ENCODE data around the gene ZC3H12C.
A peak's percentile ranks its signal among the peaks of the same experiment; 100 is the strongest.
"Not testable (repeated sequence)": the region's sequence is repeated elsewhere in the genome, so short reads cannot be mapped to it uniquely, and the experiment has no call there.

The ZC3H12C gene

GRCh38 chr11:110185599-110185998, 92.4 kb downstream of the ZC3H12C start:
- DNase-seq = no peak

- no peak for DNase-seq
Observed at GRCh38 chr11:110186456-110186855, 93.3 kb downstream of the ZC3H12C start.

DNA sequence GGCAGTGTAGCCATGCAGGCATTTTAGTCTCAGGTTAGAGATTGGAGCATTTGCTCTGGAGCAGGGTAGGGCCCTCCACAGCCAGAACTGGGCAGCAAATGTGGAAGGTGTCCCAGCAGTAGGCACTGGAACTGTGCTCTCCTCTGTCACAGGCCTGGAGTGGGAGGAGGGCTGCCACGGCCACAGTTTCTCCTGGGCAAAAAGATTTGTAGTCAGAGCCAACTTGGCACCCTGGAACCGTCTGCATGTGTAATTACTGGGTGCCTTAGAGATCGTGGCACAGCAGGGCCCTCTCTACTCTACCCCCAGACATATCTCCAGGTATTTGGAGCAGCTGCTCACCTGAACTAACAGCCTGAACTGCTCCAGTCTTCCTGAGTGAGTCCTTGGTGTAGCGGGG, 93.7 kb downstream of the ZC3H12C start:
- DNase-seq = no peak

- DNase-seq = no peak
Observed at GRCh38 chr11:110187731-110188130, 94.5 kb downstream of the ZC3H12C start.

GRCh38 chr11:110190885-110191284, 97.7 kb downstream of the ZC3H12C start:
- no peak for DNase-seq

DNA sequence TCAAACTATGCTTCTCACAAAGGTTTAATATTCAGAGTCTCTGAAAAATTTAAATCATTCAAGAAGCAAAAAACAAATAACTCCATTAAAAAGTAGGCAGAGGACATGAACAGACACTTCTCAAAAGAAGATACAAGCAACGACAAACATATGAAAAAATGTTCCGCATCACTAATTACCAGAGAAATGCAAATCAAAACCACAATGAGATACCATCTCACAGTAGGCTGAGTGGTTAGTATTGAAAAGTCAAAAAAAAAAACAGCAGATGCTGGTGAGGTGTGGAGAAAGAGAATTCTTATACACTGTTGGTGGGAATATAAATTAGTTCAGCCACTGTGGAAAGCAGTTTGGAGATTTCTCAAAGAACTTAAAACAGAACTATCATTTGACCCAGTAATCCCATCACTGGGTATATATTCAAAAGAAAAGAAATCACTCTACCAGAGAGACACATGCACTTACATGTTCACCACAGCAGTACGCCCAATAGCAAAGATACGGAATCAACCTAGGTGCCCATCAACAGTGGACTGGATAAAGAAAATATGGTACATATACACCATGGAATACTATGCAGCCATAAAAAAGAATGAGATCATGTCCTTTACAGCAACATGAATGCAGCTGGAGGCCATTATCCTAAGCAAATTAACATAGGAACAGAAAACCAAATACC, 99.6 kb downstream of the ZC3H12C start:
- peak in 1 of 5 experiments; percentile 92 for DNase-seq

DNA sequence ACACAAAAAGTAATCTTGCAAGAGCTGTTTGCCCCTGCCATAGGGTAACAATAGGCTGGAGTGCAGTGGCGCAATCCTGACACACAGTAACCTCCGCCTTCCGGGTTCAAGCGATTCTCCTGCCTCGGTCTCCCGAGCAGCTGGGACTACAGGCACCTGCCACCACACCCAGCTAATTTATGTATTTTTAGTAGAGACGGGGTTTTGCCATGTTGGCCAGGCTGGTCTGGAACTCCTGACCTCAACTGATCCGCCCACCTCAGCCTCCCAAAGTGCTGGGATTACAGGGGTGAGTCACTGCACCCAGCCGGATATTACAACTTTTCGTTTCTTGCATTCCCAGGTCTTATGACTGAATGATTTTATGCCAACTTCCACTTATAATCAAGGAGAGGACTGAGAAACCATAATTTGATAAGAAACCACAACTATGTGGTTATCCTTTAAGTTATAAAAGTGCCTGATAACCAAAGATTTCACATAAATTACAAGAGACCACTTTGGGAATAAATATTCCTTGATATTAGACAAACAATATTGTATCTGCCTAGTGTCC, 101.1 kb downstream of the ZC3H12C start:
- not testable (repeated sequence) for DNase-seq

DNA sequence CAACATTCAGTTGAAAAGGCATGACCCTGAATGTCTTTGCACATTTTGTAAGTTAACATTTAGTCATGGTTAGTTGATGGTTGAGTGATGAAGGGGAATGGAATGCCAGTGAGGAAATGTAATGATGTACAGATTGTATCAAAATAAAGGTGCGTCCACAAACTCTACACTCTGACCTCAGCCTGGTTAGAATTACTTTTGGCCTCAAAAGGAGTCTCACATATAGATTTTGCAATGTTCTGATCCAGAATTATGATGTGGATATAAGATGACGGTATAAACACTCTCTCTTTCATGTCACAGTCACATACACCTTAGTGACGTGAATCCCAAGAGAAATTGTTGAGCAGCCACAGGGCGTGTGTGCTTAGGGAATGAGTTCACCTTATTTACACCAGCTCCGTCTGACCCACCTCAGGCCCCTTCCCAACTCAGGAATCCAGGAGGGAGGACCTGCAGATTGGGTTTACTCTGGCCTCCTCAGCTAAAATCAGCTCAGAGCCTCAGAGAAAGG, 103.1 kb downstream of the ZC3H12C start:
- DNase-seq = no peak

GRCh38 chr11:110196884-110197420, 103.8 kb downstream of the ZC3H12C start:
- no peak for DNase-seq

DNA sequence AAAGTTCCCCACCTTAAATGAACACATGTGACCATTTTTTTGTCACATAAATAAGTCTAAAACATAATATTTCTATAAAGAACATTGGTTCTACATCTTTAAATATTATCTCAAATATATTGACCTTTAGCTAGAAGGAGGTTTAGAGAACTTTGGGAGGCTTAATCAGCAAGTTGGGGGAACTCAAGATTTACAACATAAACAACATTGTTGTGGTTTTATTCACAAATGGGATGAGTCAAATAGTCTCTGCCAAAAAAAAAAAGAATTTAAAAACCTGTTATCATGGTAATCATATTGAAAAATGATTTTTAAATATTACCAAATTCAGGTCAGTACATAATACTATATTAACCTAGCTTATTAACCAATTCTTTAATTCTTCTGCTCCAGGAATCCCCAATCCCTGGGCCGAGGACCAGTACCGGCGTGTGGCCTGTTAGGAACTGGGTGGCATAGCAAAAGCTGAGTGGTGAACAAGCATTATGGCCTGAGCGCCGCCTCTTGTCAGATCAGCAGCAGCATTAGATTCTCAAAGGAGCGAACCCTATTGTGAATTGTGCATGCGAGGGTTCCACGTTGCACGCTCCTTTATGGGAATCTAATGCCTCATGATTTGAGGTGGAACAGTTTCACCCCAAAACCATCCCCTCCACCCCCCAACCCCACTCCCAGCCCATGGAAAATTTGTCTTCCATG, 105.0 kb downstream of the ZC3H12C start:
- peak in 1 of 5 experiments; percentile 41 for DNase-seq

DNA sequence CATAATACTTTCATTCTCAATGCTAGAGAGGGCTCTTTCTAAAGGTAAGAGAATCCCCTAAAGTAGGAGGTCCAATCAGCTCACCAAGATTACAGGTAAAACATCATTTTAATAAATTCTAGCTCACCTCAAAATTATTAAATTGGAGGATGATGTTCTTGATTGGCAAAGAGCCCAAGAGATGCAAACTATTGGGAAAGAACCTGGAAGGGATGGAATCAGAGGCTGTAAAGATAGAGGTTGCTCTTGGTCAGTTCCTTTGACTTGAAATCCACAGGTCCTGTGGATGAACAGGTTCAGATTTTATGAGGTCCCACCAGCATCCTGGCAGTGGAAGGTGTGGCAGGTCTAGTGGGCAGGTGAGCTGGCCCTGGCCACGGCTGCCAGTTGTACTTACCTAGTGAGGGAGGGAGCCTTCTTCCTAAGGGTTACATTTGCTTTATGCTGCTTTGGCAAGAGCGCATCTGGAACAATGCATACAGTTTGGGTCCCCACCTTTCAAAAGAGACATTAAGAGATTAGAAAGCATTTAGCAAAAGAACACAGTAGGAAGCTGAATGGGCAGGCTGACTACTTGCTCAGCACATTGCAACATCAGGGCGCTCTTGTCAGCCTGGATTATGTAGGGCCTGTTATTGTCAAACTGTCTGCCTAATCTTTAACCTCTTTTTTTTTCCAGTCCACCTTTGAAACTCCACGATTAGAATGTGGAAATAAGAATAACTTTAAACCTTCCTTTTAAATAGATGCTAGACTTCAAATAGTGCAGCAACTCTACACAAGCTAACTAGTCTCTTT, 106.2 kb downstream of the ZC3H12C start:
- DNase-seq = no peak

- DNase-seq = no peak
Observed at GRCh38 chr11:110200241-110200640, 107.0 kb downstream of the ZC3H12C start.

- no peak for DNase-seq
Observed at GRCh38 chr11:110200836-110201235, 107.6 kb downstream of the ZC3H12C start.

DNA sequence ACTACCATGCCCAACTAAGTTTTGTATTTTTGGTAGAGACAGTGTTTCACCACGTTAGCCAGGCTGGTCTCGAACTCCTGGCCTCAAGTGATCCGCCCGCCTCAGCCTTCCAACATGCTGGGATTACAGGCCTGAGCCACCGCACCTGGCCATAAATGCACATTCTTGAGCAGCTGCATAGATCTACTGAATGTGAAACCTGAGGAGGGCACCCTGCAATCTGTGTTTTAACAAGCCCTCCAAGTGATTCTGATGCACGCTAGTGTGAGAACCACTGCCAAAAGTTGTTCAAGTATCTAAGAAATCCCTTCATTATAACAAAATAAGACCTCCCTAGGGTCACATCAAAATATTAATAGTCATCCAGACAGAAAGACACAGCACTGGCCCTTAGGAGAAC, 113.9 kb downstream of the ZC3H12C start:
- no peak for DNase-seq

DNA sequence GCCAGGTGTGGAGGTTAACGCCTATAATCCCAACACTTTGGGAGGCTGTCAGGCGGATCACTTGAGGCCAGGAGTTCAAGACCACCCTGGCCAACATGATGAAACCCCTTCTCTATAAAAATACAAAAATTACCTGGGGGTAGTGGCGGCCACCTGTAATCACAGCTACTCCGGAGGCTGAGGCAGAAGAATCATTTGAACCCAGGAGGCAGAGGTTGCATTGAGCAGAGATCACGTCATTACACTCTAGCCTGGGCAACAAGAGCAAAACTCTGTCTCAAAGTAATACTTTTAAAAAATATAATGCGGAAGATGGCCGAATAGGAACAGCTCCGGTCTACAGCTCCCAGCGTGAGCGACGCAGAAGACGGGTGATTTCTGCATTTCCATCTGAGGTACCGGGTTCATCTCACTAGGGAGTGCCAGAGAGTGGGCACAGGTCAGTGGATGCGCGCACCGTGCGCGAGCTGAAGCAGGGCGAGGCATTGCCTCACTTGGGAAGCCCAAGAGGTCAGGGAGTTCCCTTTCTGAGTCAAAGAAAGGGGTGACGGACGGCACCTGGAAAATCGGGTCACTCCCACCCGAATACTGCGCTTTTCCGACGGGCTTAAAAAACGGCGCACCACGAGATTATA, 115.6 kb downstream of the ZC3H12C start:
- not testable (repeated sequence) for DNase-seq

DNA sequence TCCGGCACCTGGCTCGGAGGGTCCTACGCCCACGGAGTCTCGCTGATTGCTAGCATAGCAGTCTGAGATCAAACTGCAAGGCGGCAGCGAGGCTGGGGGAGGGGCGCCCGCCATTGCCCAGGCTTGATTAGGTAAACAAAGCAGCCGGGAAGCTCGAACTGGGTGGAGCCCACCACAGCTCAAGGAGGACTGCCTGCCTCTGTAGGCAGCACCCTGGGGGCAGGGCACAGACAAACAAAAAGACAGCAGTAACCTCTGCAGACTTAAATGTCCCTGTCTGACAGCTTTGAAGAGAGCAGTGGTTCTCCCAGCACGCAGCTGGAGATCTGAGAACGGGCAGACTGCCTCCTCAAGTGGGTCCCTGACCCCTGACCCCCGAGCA, 116.1 kb downstream of the ZC3H12C start:
- not testable (repeated sequence) for DNase-seq

DNA sequence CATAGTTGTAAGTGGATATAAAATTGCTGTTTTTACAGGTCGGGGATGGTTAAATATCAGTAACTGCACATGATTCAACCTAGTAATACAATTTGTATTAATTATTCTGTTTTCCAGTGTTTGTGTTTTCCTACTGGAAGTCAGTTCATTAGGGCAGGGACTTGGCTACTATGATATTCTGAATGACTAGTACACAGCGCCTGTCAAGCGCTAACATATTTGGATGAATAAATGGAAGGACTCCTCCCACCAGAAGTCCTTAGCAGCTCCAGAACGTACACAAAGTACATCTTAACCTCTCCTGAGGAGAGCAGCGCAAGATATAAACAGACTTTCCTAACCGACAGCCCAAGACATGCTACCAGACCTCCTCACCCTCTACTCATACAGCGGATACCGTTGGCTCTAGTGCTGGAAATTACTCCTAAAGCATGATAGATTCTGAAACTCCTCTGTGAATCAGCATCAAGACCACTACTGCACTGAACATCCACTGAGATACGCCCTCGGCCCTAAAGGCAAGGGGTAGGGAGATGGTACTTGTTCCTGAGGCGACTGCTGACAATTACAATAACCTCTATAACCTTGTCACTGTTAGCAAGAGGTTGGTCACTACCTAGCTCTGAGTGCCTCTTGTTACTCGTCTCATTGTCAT, 124.2 kb downstream of the ZC3H12C start:
- no peak for DNase-seq

DNA sequence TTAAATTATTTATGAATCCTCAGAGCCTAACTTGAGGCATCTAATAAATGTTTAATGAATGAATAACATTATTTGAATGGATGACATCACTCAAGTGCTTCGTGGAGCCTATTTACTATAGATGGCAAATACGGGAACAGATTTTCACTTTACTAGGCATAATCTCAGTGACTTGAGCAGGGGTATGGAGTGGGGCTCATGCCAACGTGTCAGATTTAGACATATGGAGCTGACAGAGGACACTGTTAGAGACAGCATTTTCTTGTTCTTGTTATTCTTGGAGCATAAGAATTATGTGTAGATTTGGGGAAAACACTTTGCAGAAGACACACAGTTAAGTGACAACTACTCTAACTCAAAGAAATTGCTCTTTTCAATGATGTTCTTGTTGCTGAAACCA, 124.7 kb downstream of the ZC3H12C start:
- no peak for DNase-seq

DNA sequence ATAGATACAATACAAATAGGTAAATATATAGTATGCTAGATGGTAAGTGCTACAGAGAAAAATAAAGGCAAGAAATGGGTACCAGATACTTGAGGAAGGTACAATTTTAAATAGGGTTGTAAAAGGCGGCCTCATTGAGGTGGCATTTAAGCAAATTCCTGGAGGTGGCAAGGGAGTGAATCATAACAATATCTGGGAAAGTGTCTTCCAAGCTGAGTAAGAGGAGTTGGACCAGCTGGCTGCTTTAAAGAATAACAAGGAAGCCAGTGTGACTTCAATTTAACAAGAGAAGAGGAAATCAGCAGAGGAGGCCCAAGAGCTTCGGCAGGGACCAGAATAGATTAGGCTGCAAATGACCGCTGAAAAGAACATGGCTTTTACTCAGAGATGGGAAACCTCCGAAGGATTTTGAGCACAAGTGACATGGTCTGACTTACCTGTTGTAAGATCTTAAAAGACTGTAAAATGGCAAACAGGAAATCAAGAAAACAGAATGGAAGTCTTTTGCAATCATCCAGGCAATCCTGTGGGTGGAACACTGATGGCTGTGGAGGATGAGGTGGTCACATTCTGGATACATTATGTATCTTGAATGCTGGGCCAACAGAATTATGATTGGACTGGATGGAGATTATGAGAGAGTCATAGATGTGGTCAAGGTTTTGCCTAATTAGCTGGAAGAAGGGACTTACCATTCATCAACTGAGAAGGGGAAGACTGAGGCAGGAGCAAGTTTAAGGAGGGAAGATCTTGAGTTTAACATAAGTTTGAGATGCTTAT, 126.0 kb downstream of the ZC3H12C start:
- DNase-seq = no peak

Data from T-helper 2 cell (primary cell).